Mesothelial cell of epicardium (in vitro differentiated cells): ENCODE measurements around the gene FDXACB1. TPM values are rescaled to one million over a fixed set of nuclear protein-coding genes. Genes with fewer than 3 reads are reported as not detected.

Experiments used
- DNase-seq, 2 experiments: peaks; one replicate each; pipeline ENCODE4 v3.0.0; 2021; ENCODE audit warnings: low spot score in 2 of 2; ENCODE audit not compliant: unreplicated experiment in 2 of 2
- H3K27ac Mint-ChIP-seq: 2 replicates; pipeline ENCODE4 v1.8.0; 2021; ENCODE audit warnings: mixed read lengths
- H3K27me3 Mint-ChIP-seq: 2 replicates; pipeline ENCODE4 v1.8.0; 2021; ENCODE audit warnings: low read depth, mixed read lengths
- H3K36me3 Mint-ChIP-seq: 2 replicates; pipeline ENCODE4 v1.8.0; 2021; ENCODE audit warnings: mixed read lengths
- H3K4me1 Mint-ChIP-seq: 2 replicates; pipeline ENCODE4 v1.8.0; 2021; ENCODE audit warnings: mixed read lengths
- H3K4me3 Mint-ChIP-seq: 2 replicates; pipeline ENCODE4 v1.8.0; 2021; ENCODE audit warnings: mild to moderate bottlenecking, moderate library complexity, mixed read lengths
- H3K9me3 Mint-ChIP-seq: 2 replicates; pipeline ENCODE4 v1.8.0; 2021; ENCODE audit warnings: mixed read lengths
- CTCF ChIP-seq: fragments of 200-600 bp; sonication (generic); IDR thresholded peaks from one replicate; pipeline ENCODE4 v1.5.0; 2021; ENCODE audit warnings: antibody characterized with exemption; ENCODE audit not compliant: unreplicated experiment
- total RNA-seq: library from RNA; stranded (reverse); gene quantifications from 3 replicates; pipeline ENCODE4 v1.2.1, GENCODE V29; 2021

Gene FDXACB1
- total RNA-seq, 1 donor from 2014 or later = 3.5 TPM

- Mint-ChIP-seq H3K9me3 (no peaks in the 10 kb centered on the region), H3K4me1 (peaks cover 14% of the 10 kb centered on the region), H3K36me3 (no peaks in the 10 kb centered on the region), H3K27me3 (peaks cover 4% of the 10 kb centered on the region), H3K27ac (no peak overlapping the region), H3K4me3 (no peak overlapping the region)
- TF ChIP-seq CTCF = no peak
- DNase-seq = no peak
Measured at GRCh38 chr11:111917312-111917711, 38.3 kb upstream of the FDXACB1 start.

- Mint-ChIP-seq H3K4me3 (no peak overlapping the region), H3K36me3 (no peaks in the 10 kb centered on the region), H3K9me3 (no peaks in the 10 kb centered on the region), H3K27ac (no peak overlapping the region), H3K4me1 (peaks cover 19% of the 10 kb centered on the region), H3K27me3 (peaks cover 4% of the 10 kb centered on the region)
- no peak for TF ChIP-seq CTCF
- DNase-seq = no peak
Measured at GRCh38 chr11:111916768-111917167, 37.8 kb upstream of the FDXACB1 start.

- Mint-ChIP-seq H3K27me3 (peaks cover 4% of the 10 kb centered on the region), H3K9me3 (no peaks in the 10 kb centered on the region), H3K4me1 (peaks cover 39% of the 10 kb centered on the region), H3K36me3 (no peaks in the 10 kb centered on the region), H3K27ac (no peak overlapping the region), H3K4me3 (no peak overlapping the region)
- DNase-seq = no peak
- no peak for TF ChIP-seq CTCF
Measured at GRCh38 chr11:111913997-111914396, 35.0 kb upstream of the FDXACB1 start.

GRCh38 chr11:111913031-111913861, 34.3 kb upstream of the FDXACB1 start:
- no peak for DNase-seq
- Mint-ChIP-seq H3K27me3 (peaks cover 4% of the 10 kb centered on the region), H3K4me3 (no peak overlapping the region), H3K9me3 (no peaks in the 10 kb centered on the region), H3K27ac (no peak overlapping the region), H3K36me3 (no peaks in the 10 kb centered on the region), H3K4me1 (peaks cover 31% of the 10 kb centered on the region)
- TF ChIP-seq CTCF = no peak

- TF ChIP-seq CTCF = no peak
Measured at GRCh38 chr11:111912535-111912934, 33.6 kb upstream of the FDXACB1 start, which contains the start of gene HSPB2. Gene HSPB2 (plus strand): TSS chr11:111912734. CDS start chr11:111912830, 96 bp downstream.

More at GRCh38 chr11:111912535-111912934, 33.6 kb upstream of the FDXACB1 start, which contains the start of gene HSPB2:
- Mint-ChIP-seq H3K27me3 (peaks cover 4% of the 10 kb centered on the region), H3K9me3 (no peaks in the 10 kb centered on the region), H3K4me1 (peaks cover 27% of the 10 kb centered on the region), H3K4me3 (no peak within 1 kb of the TSS), H3K36me3 (no peaks in the 10 kb centered on the region), H3K27ac (peak within 1 kb of the TSS; percentile 78)
- DNase-seq = no peak
